Neural cell (in vitro differentiated cells): Measurements from ENCODE around the gene MACO1.

Source experiments
- EZH2 ChIP-seq: fragments of 200-600, 300-800 bp; shearing (Covaris generic), sonication (generic); IDR thresholded peaks from 2 replicates; pipeline ENCODE4 v1.6.1; 2014; ENCODE audit warnings: antibody characterized with exemption, low read length, borderline replicate concordance, mild to moderate bottlenecking; ENCODE audit not compliant: insufficient read depth, poor library complexity, severe bottlenecking
- POLR2AphosphoS5 ChIP-seq: IDR thresholded peaks from 2 replicates; pipeline ENCODE4 v1.6.1; 2012
- RAD21 ChIP-seq: fragments of 450-650 bp; conservative IDR thresholded peaks from 2 replicates; pipeline ENCODE4 v1.6.1; 2014; ENCODE audit warnings: antibody characterized with exemption, mild to moderate bottlenecking, moderate library complexity
- TAF1 ChIP-seq: IDR thresholded peaks from 2 replicates; pipeline ENCODE4 v1.6.1; 2012; ENCODE audit warnings: low read depth
- TF ChIP-seq, protein P1 (sequence below): fragments of 450-650 bp; IDR thresholded peaks from 2 replicates; pipeline ENCODE4 v1.5.1; 2014; ENCODE audit warnings: antibody characterized with exemption, mild to moderate bottlenecking, moderate library complexity; ENCODE audit not compliant: poor library complexity, severe bottlenecking

DNA sequence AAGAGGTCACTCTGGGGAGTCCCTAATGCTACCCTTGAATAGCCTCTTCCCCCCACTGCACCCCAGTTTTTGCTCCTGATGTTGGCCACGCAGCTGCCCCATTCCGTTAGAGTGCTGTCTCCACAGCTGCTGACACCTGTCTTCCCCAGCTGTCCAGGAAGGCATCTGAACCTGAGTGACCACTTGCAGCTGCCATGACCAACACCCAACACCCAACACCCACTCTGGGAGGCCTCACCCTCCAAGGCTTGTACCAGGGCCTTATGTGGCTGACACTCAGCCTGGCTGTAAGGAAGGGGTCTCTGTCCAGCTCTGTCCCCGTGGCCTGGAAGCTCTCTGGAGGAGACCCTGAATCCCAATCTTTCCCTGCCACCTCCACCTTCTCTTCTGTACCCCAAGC is 86.0 kb downstream of the MACO1 start:
- TF ChIP-seq, protein P1, sequence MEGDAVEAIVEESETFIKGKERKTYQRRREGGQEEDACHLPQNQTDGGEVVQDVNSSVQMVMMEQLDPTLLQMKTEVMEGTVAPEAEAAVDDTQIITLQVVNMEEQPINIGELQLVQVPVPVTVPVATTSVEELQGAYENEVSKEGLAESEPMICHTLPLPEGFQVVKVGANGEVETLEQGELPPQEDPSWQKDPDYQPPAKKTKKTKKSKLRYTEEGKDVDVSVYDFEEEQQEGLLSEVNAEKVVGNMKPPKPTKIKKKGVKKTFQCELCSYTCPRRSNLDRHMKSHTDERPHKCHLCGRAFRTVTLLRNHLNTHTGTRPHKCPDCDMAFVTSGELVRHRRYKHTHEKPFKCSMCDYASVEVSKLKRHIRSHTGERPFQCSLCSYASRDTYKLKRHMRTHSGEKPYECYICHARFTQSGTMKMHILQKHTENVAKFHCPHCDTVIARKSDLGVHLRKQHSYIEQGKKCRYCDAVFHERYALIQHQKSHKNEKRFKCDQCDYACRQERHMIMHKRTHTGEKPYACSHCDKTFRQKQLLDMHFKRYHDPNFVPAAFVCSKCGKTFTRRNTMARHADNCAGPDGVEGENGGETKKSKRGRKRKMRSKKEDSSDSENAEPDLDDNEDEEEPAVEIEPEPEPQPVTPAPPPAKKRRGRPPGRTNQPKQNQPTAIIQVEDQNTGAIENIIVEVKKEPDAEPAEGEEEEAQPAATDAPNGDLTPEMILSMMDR, result no peak
- TF ChIP-seq POLR2AphosphoS5 (no peak), RAD21 (no peak), EZH2 (no peak), TAF1 (no peak)
